ENCODE measurements around the gene ALDH1L1. TPM values are rescaled to one million over a fixed set of nuclear protein-coding genes. Genes with fewer than 3 reads are reported as not detected.

The ALDH1L1 gene
- total RNA-seq, 4 donors from 2014 or later = 43.5 to 108 (median 69.0) TPM

- intact Hi-C loops (cut with DNase I; ENCODE audit: low total_unique reads) (loop anchor here (5.0 kb wide), 2 partner anchors 52 to 278 kb away; no protein-coding TSS in a partner anchor), in situ Hi-C loops (cut with MboI; ENCODE audit: low sequenced_read_pairs in 4 of 4) (no loop called here)
- no peak overlapping the region for H3K27ac ChIP-seq
- H3K4me3 ChIP-seq = no peak overlapping the region
- no peaks in the 10 kb centered on the region for H3K36me3 ChIP-seq
- H3K9me3 ChIP-seq = no peaks in the 10 kb centered on the region
- DNase-seq (no peak), ATAC-seq (no peak)
- no peaks in the 10 kb centered on the region for H3K27me3 ChIP-seq
- H3K4me1 ChIP-seq = peaks cover 14 to 26% of the 10 kb centered on the region in 2 donors
- no peak for TF ChIP-seq CTCF (IDR thresholded peaks at IDR 0.05 in 4 of 5, conservative IDR thresholded peaks at IDR 0.05 in 1 of 5)
Measured at GRCh38 chr3:126184465-126185000, 4.1 kb upstream of the ALDH1L1 start.

- intact Hi-C loops (cut with DNase I; ENCODE audit: low total_unique reads) = loop anchor here (2.0 to 5.0 kb wide), 5 partner anchors 31 to 281 kb away; no protein-coding TSS in a partner anchor
- ATAC-seq = peak; percentile 35 to 45
- peaks cover 29 to 48% of the 10 kb centered on the region in 2 donors for H3K4me1 ChIP-seq
- peak; percentile 32 to 54 for DNase-seq
- no peaks in the 10 kb centered on the region for H3K27me3 ChIP-seq
- H3K9me3 ChIP-seq = no peaks in the 10 kb centered on the region
- H3K4me3 ChIP-seq = peak overlapping the region; percentile 77 to 93 (median 88)
- TF ChIP-seq POLR2A (IDR thresholded peaks at IDR 0.05) (no peak), CTCF (IDR thresholded peaks at IDR 0.05 in 4 of 5, conservative IDR thresholded peaks at IDR 0.05 in 1 of 5) (no peak)
- peak overlapping the region; percentile 99 to 100 (median 100) for H3K27ac ChIP-seq
- in situ Hi-C loops (cut with MboI; ENCODE audit: low sequenced_read_pairs in 4 of 4) = no loop called here
- H3K36me3 ChIP-seq = no peaks in the 10 kb centered on the region
Measured at GRCh38 chr3:126181398-126181725, 976 bp upstream of the ALDH1L1 start.

GRCh38 chr3:126179825-126180476 lies 435 bp downstream of the ALDH1L1 start:
- in situ Hi-C loops (cut with MboI; ENCODE audit: low sequenced_read_pairs in 4 of 4) = no loop called here
- intact Hi-C loops (cut with DNase I; ENCODE audit: low total_unique reads) = loop anchor here (1.0 to 5.0 kb wide), 7 partner anchors 18 to 282 kb away; partner anchors contain the start of gene KLF15

GRCh38 chr3:126170073-126170777 lies 10.2 kb downstream of the ALDH1L1 start:
- H3K9me3 ChIP-seq = no peaks in the 10 kb centered on the region
- in situ Hi-C loops (cut with MboI; ENCODE audit: low sequenced_read_pairs in 4 of 4) = no loop called here
- H3K27ac ChIP-seq = no peak overlapping the region
- no peak for DNase-seq
- H3K36me3 ChIP-seq = no peaks in the 10 kb centered on the region
- TF ChIP-seq CTCF (IDR thresholded peaks at IDR 0.05 in 4 of 5, conservative IDR thresholded peaks at IDR 0.05 in 1 of 5) = no peak
- no peak for TF ChIP-seq POLR2A (IDR thresholded peaks at IDR 0.05)
- no peaks in the 10 kb centered on the region for H3K27me3 ChIP-seq
- no peak overlapping the region for H3K4me3 ChIP-seq
- intact Hi-C loops (cut with DNase I; ENCODE audit: low total_unique reads) = no loop called here
- no peak for ATAC-seq
- H3K4me1 ChIP-seq = peaks cover 6 to 16% of the 10 kb centered on the region in 2 donors

More at GRCh38 chr3:126179825-126180476, 435 bp downstream of the ALDH1L1 start:
- Histone ChIP-seq H3K9me3 (no peaks in the 10 kb centered on the region), H3K36me3 (no peaks in the 10 kb centered on the region), H3K4me3 (peak overlapping the region; percentile 77 to 93 (median 88)), H3K27me3 (no peaks in the 10 kb centered on the region), H3K4me1 (peaks cover 29 to 44% of the 10 kb centered on the region in 2 donors), H3K27ac (peak overlapping the region; percentile 99 to 100 (median 100))
- DNase-seq (peak; percentile 84 to 92), ATAC-seq (peak; percentile 73 to 78)
- TF ChIP-seq CTCF (IDR thresholded peaks at IDR 0.05 in 4 of 5, conservative IDR thresholded peaks at IDR 0.05 in 1 of 5) (peak in 2 of 5 experiments; percentile 23 to 45), POLR2A (IDR thresholded peaks at IDR 0.05) (peak; percentile 54 to 75)
